GM23338 (cell line): ENCODE measurements around the gene FBXO8. TPM values are rescaled to one million over a fixed set of nuclear protein-coding genes. Genes with fewer than 3 reads are reported as not detected.

Experiments used
- ATAC-seq: fragments of 200-7000 bp; cut with Tn5 transposase; 3 replicates; pipeline ENCODE4 v1.9.1; 2020
- DNase-seq: peaks from one replicate; pipeline ENCODE4 v3.0.0-alpha.2; 2015; ENCODE audit warnings: low spot score
- H2AFZ ChIP-seq: fragments of 200-600 bp; sonication (generic); 2 replicates; pipeline ENCODE4 v1.8.0; 2016; ENCODE audit warnings: antibody characterized with exemption, mild to moderate bottlenecking, moderate library complexity
- H3F3A ChIP-seq: fragments of 200-600 bp; sonication (generic); replicated peaks from 2 replicates; pipeline ENCODE4 v1.8.0; 2017; ENCODE audit warnings: antibody characterized with exemption, mixed run types, low read depth
- H3K27ac ChIP-seq: fragments of 200-600 bp; sonication (generic); 2 replicates; pipeline ENCODE4 v1.6.1; 2016; ENCODE audit warnings: low read depth
- H3K27me3 ChIP-seq: fragments of 200-600 bp; sonication (generic); 2 replicates; pipeline ENCODE4 v1.8.0; 2016; ENCODE audit warnings: mild to moderate bottlenecking, mixed run types, moderate library complexity; ENCODE audit not compliant: insufficient read depth
- H3K36me3 ChIP-seq: fragments of 200-600 bp; sonication (generic); 2 replicates; pipeline ENCODE4 v1.8.0; 2016; ENCODE audit warnings: mild to moderate bottlenecking; ENCODE audit not compliant: insufficient read depth
- H3K4me1 ChIP-seq: fragments of 200-600 bp; sonication (generic); 2 replicates; pipeline ENCODE4 v1.8.0; 2016; ENCODE audit warnings: mild to moderate bottlenecking, moderate library complexity; ENCODE audit not compliant: insufficient read depth
- H3K4me2 ChIP-seq: fragments of 200-600 bp; sonication (generic); 2 replicates; pipeline ENCODE4 v1.7.1; 2017; ENCODE audit warnings: mixed run types
- H3K4me3 ChIP-seq: fragments of 200-600 bp; sonication (generic); 2 replicates; pipeline ENCODE4 v1.6.1; 2016; ENCODE audit warnings: mixed run types
- H3K79me2 ChIP-seq: fragments of 200-600 bp; sonication (generic); replicated peaks from 2 replicates; pipeline ENCODE4 v1.8.0; 2017; ENCODE audit warnings: mild to moderate bottlenecking; ENCODE audit not compliant: insufficient read depth
- H3K9me2 ChIP-seq: fragments of 200-600 bp; sonication (generic); 2 replicates; pipeline ENCODE4 v1.8.0; 2017; ENCODE audit not compliant: insufficient read depth
- H4K20me1 ChIP-seq: fragments of 200-600 bp; sonication (generic); replicated peaks from 2 replicates; pipeline ENCODE4 v1.8.0; 2017; ENCODE audit warnings: mild to moderate bottlenecking; ENCODE audit not compliant: insufficient read depth
- H3K27ac Mint-ChIP-seq: 2 replicates; pipeline ENCODE4 v1.8.0; 2020; ENCODE audit warnings: inconsistent platforms, mild to moderate bottlenecking, moderate library complexity, mixed read lengths
- H3K27me3 Mint-ChIP-seq: 3 replicates; pipeline ENCODE4 v1.8.0; 2022; ENCODE audit warnings: low read depth, mild to moderate bottlenecking, moderate library complexity, mixed read lengths, inconsistent platforms; ENCODE audit not compliant: insufficient read depth, poor library complexity
- H3K36me3 Mint-ChIP-seq: 3 replicates; pipeline ENCODE4 v1.8.0; 2021; ENCODE audit warnings: low read depth, mild to moderate bottlenecking, inconsistent platforms, moderate library complexity, mixed read lengths
- H3K4me1 Mint-ChIP-seq: 3 replicates; pipeline ENCODE4 v1.8.0; 2020; ENCODE audit warnings: mild to moderate bottlenecking, inconsistent platforms, mixed read lengths
- H3K4me3 Mint-ChIP-seq: 3 replicates; pipeline ENCODE4 v1.8.0; 2021; ENCODE audit warnings: moderate library complexity, mild to moderate bottlenecking, inconsistent platforms, mixed read lengths
- H3K9me3 Mint-ChIP-seq: 3 replicates; pipeline ENCODE4 v1.8.0; 2020; ENCODE audit warnings: moderate library complexity, mild to moderate bottlenecking, inconsistent platforms, mixed read lengths
- ETS1 ChIP-seq: IDR thresholded peaks from 2 replicates; pipeline ENCODE4 v1.6.1; 2016; ENCODE audit warnings: antibody characterized with exemption
- JUNB ChIP-seq: IDR thresholded peaks from one replicate; pipeline ENCODE4 v1.6.1; 2016; ENCODE audit warnings: antibody characterized with exemption; ENCODE audit not compliant: unreplicated experiment
- NANOG ChIP-seq: IDR thresholded peaks from 2 replicates; pipeline ENCODE4 v1.6.1; 2016; ENCODE audit warnings: antibody characterized with exemption, borderline replicate concordance
- REST ChIP-seq: IDR thresholded peaks from one replicate; pipeline ENCODE4 v1.6.1; 2018; ENCODE audit warnings: antibody characterized with exemption; ENCODE audit not compliant: unreplicated experiment
- ZNF114 ChIP-seq: fragments of 250-450 bp; sonication (Bioruptor Pico); IDR thresholded peaks from 2 replicates; pipeline ENCODE4 v1.5.0; 2020; ENCODE audit warnings: mild to moderate bottlenecking, moderate library complexity
- ZNF331 ChIP-seq: fragments of 250-450 bp; sonication (Bioruptor Pico); IDR thresholded peaks from 2 replicates; pipeline ENCODE4 v1.5.0; 2020; ENCODE audit warnings: low read depth, mild to moderate bottlenecking, moderate library complexity
- ZNF462 ChIP-seq: fragments of 250-450 bp; sonication (Bioruptor Pico); IDR thresholded peaks from 2 replicates; pipeline ENCODE4 v1.5.0; 2020; ENCODE audit warnings: mild to moderate bottlenecking, moderate library complexity
- polyA plus RNA-seq: library from polyadenylated mRNA; unstranded; fragments of >200 nt; fragmentation: Nextera tagmentation; extraction: Ambion mirVana; gene quantifications from 2 replicates; pipeline ENCODE4 v1.2.1, GENCODE V29; 2016
- total RNA-seq: library from RNA; depleted of rRNA; stranded (reverse); fragments of >200 nt; shearing (Covaris generic); gene quantifications from 2 replicates; pipeline ENCODE4 v1.2.3, GENCODE V29; 2014

Gene FBXO8
- total and polyA plus RNA-seq, 2 experiments from 2014 or later: 5.8 to 7.9 TPM

GRCh38 chr4:174281182-174281737, 2.2 kb downstream of the FBXO8 start (continued):
- TF ChIP-seq ZNF462 (CRISPR knock-in tag): no peak
- TF ChIP-seq NANOG: no peak
- TF ChIP-seq ETS1: no peak

- Histone ChIP-seq H3K27ac (no peak overlapping the region), H4K20me1 (no peaks in the 10 kb centered on the region; the same call in 1 of the 2 replicates), H3K4me3 (no peak overlapping the region), H3K4me1 (peaks cover under 1% of the 10 kb centered on the region; the same call in 1 of the 2 replicates), H3K36me3 (no peaks in the 10 kb centered on the region), H3K4me2 (no peak overlapping the region), H2AFZ (no peak overlapping the region), H3F3A (no peaks in the 10 kb centered on the region), H3K27me3 (no peaks in the 10 kb centered on the region), H3K79me2 (peaks cover 1% of the 10 kb centered on the region; the same call in 1 of the 2 replicates), H3K9me2 (no peaks in the 10 kb centered on the region)
- H3K4me1 Mint-ChIP-seq: peaks cover 2% of the 10 kb centered on the region; the same call in 1 of the 3 replicates
- no peaks in the 10 kb centered on the region for H3K9me3 Mint-ChIP-seq
- no peak for ATAC-seq
- no peaks in the 10 kb centered on the region for H3K27me3 Mint-ChIP-seq
- DNase-seq: no peak
- no peak overlapping the region for H3K27ac Mint-ChIP-seq
- no peaks in the 10 kb centered on the region for H3K36me3 Mint-ChIP-seq
- no peak overlapping the region for H3K4me3 Mint-ChIP-seq
- no peak for TF ChIP-seq ETS1
- TF ChIP-seq REST: no peak
- TF ChIP-seq JUNB: no peak
- TF ChIP-seq ZNF114 (CRISPR knock-in tag): no peak
- no peak for TF ChIP-seq ZNF331 (CRISPR knock-in tag)
Measured at GRCh38 chr4:174279433-174280155, 3.9 kb downstream of the FBXO8 start.
